Breast epithelium (tissue), 4 donors: ENCODE measurements around the gene TPI1. TPM values are rescaled to one million over a fixed set of nuclear protein-coding genes. Genes with fewer than 3 reads are reported as not detected.
"Not testable (repeated sequence)": the region's sequence is repeated elsewhere in the genome, so short reads cannot be mapped to it uniquely, and the experiment has no call there.

Experiments used
- DNase-seq, 2 donors: peaks; one replicate each; pipeline ENCODE4 v3.0.0-alpha.2; 2019; ENCODE audit warnings: low spot score in 2 of 2
- H3K27ac ChIP-seq, 2 donors: fragments of 200-600 bp; sonication (generic) in 1 of 2; one replicate each; pipeline ENCODE4 v1.5.1; 2016 to 2019; ENCODE audit warnings: mild to moderate bottlenecking in 1 of 2
- H3K27me3 ChIP-seq, 2 donors: fragments of 200-600 bp; sonication (generic) in 1 of 2; one replicate each; pipeline versions ENCODE4 v1.5.1 to v1.6.0; 2017 to 2019; ENCODE audit warnings: control low read depth in 1 of 2, mild to moderate bottlenecking in 1 of 2
- H3K36me3 ChIP-seq: fragments of 200-600 bp; one replicate; pipeline ENCODE4 v1.5.1; 2019
- H3K4me1 ChIP-seq, 2 donors: fragments of 200-600 bp; sonication (generic); one replicate each; pipeline ENCODE4 v1.5.1; 2016 to 2019; ENCODE audit warnings: control low read depth in 1 of 2
- H3K4me3 ChIP-seq, 3 donors: fragments of 200-600 bp; sonication (generic); 1 replicate in 2 of 3; 2 replicates in 1 of 3; pipeline ENCODE4 v1.5.1; 2016 to 2019; ENCODE audit warnings: mild to moderate bottlenecking in 3 of 3, moderate library complexity in 2 of 3
- H3K9me3 ChIP-seq, 2 donors: fragments of 200-600 bp; sonication (generic) in 1 of 2; one replicate each; pipeline ENCODE4 v1.5.1; 2016 to 2019; ENCODE audit warnings: control low read depth in 1 of 2
- CTCF ChIP-seq, 3 donors: fragments of 450-650 bp; IDR thresholded peaks; one replicate each; pipeline ENCODE4 v1.5.1; 2016 to 2017; ENCODE audit warnings: antibody characterized with exemption in 3 of 3, mild to moderate bottlenecking in 3 of 3, moderate library complexity in 3 of 3
- POLR2A ChIP-seq: fragments of 450-650 bp; IDR thresholded peaks from one replicate; pipeline ENCODE4 v1.6.1; 2016; ENCODE audit warnings: antibody characterized with exemption, mild to moderate bottlenecking, moderate library complexity
- POLR2AphosphoS5 ChIP-seq, 3 donors: sonication (generic); formaldehyde crosslinking; IDR thresholded peaks; one replicate each; pipeline ENCODE4 v1.6.1; 2017; ENCODE audit warnings: antibody characterized with exemption in 3 of 3
- intact Hi-C: fragments of 100-400 bp; cut with DNase I; formaldehyde crosslinking; loops from one replicate; pipeline ENCODE4 v1.15.1; 2023; ENCODE audit warnings: low total_unique reads
- total RNA-seq, 3 donors: library from RNA; depleted of rRNA; stranded (reverse); fragments of >200 nt; gene quantifications; one replicate each; pipeline ENCODE4 v1.1.0, GENCODE V29; 2016

TPI1 gene
- total RNA-seq, 3 donors from 2014 or later, result 297 to 386 (median 351) TPM

- Histone ChIP-seq H3K4me1 (no peaks in the 10 kb centered on the region), H3K9me3 (no peaks in the 10 kb centered on the region), H3K4me3 (no peak overlapping the region), H3K27ac (peak overlapping the region; percentile 93 to 94), H3K27me3 (no peaks in the 10 kb centered on the region), H3K36me3 (no peaks in the 10 kb centered on the region)
- TF ChIP-seq CTCF (IDR thresholded peaks at IDR 0.05) (no peak), POLR2A (no peak), POLR2AphosphoS5 (IDR thresholded peaks at IDR 0.05) (no peak)
- intact Hi-C loops, result no loop called here
- no peak for DNase-seq
Observed at GRCh38 chr12:6903722-6904121, 36.4 kb downstream of the TPI1 start.

DNA sequence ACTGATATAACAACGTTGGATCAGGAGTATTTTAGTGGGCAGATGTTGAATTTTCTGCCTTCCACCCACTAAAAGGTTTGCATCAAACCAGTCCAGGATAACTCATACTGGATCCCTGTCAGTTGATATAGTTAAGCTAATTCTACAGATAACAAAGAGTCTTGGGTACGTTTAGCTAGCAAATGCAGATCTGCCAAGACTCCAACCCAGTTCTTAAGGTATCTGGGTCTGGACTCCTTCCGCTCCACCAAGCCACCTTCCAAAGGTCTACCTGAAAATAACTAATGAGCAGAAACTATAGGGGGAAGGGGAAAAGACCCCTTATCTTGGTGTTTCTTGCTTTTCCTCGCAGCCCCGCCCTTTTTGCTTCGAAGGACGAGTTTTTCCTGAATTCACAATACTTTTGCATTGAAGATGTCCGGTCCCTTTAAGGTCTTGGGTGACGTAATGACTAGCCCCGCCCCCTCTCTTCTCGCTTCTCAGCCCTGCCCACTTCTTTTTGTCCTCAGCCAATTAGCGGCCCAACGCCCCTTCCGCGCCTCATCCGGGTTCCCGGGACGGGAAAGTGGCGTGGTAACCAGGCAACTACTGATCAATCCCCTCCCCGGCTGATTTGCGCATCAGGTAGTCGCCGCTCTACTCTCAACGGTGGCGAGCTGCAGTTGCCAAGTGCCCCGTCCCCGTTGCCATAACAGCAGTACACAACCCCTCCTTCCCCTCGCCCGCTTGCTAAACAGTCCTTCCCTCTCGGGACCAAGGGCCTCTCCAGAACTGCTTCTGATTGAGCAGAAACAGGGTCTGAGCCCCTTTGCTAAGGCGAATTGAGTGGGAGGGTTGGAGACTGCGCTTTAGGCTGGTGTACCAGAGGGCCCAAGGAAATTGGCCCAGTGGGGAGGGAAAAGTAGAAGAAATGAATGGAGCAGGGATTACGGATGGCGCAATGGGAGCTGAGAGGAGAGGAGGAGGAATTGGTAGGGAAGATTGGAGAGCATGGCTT, 37.2 kb downstream of the TPI1 start, which contains the start of gene LRRC23:
TSS of gene LRRC23 (plus strand) at position 543 of the 997 bp plus-strand sequence. CDS start 812 bp downstream, outside the sequence.
- H3K9me3 ChIP-seq, result no peaks in the 10 kb centered on the region
- intact Hi-C loops, result no loop called here
- H3K4me1 ChIP-seq, result no peaks in the 10 kb centered on the region
- no peaks in the 10 kb centered on the region for H3K27me3 ChIP-seq
- TF ChIP-seq CTCF (IDR thresholded peaks at IDR 0.05) (no peak), POLR2A (peak; percentile 83), POLR2AphosphoS5 (IDR thresholded peaks at IDR 0.05) (peak; percentile 79 to 94 (median 82))
- peak within 1 kb of the TSS; percentile 56 to 77 (median 72) for H3K4me3 ChIP-seq
- H3K27ac ChIP-seq, result peak within 1 kb of the TSS; percentile 93 to 94
- no peaks in the 10 kb centered on the region for H3K36me3 ChIP-seq
- peak; percentile 98 for DNase-seq

- TF ChIP-seq POLR2A (no peak), POLR2AphosphoS5 (IDR thresholded peaks at IDR 0.05) (no peak), CTCF (IDR thresholded peaks at IDR 0.05) (no peak)
- intact Hi-C loops, result no loop called here
- peak overlapping the region; percentile 93 to 94 for H3K27ac ChIP-seq
- H3K9me3 ChIP-seq, result no peaks in the 10 kb centered on the region
- no peak for DNase-seq
- no peaks in the 10 kb centered on the region for H3K27me3 ChIP-seq
- no peaks in the 10 kb centered on the region for H3K4me1 ChIP-seq
- H3K36me3 ChIP-seq, result no peaks in the 10 kb centered on the region
- peak overlapping the region in 2 of 3 donors; percentile 72 to 77 for H3K4me3 ChIP-seq
Observed at GRCh38 chr12:6905414-6906040, 38.2 kb downstream of the TPI1 start.

DNA sequence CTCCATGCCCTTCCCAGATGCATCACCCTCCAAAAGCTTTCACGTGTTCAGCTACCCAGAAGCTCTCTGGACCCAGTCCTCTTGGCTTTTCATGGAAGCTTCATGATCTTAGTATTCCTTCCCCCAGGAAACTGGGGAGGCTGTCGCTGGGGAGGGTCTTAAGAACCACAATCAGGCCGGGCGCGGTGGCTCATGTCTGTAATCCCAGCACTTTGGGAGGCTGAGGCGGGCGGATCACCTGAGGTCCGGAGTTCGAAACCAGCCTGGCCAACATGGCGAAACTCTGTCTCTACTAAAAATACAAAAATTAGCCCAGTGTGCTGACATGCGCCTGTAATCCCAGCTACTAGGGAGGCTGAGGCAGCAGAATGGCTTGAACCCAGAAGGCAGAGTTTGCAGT, 40.8 kb downstream of the TPI1 start:
- DNase-seq, H3K4me1 ChIP-seq, H3K4me3 ChIP-seq, H3K36me3 ChIP-seq, intact Hi-C loops, H3K9me3 ChIP-seq, H3K27ac ChIP-seq, H3K27me3 ChIP-seq: not testable (repeated sequence)

- TF ChIP-seq CTCF (IDR thresholded peaks at IDR 0.05) (no peak), POLR2A (no peak), POLR2AphosphoS5 (IDR thresholded peaks at IDR 0.05) (no peak)
- Histone ChIP-seq H3K27me3 (no peaks in the 10 kb centered on the region), H3K27ac (no peak overlapping the region)
Observed at GRCh38 chr12:6909421-6910145, 42.3 kb downstream of the TPI1 start.

More at GRCh38 chr12:6909421-6910145, 42.3 kb downstream of the TPI1 start:
- DNase-seq, result no peak
- Histone ChIP-seq H3K36me3 (no peaks in the 10 kb centered on the region), H3K4me3 (no peak overlapping the region), H3K4me1 (peaks cover 0 to 5% of the 10 kb centered on the region in 2 donors), H3K9me3 (no peaks in the 10 kb centered on the region)
- intact Hi-C loops, result no loop called here
